Panc1 (cell line): ENCODE measurements around the gene PRPS1. TPM values are rescaled to one million over a fixed set of nuclear protein-coding genes. Genes with fewer than 3 reads are reported as not detected.

Experiments used
- ATAC-seq: fragments of 200-7000 bp; cut with Tn5 transposase; 2 replicates; pipeline ENCODE4 v1.9.1; 2020; ENCODE audit warnings: mild to moderate bottlenecking, moderate library complexity
- BruUV-seq: library from RNA; stranded (reverse); fragments of 400-500 nt; replicated peaks from 2 replicates; lab custom pipeline; 2021; lab: Mats Ljungman, UMichigan
- CTCF ChIA-PET: fragments of 300-600 bp; sonication (Branson Sonifier 250); formaldehyde crosslinking; loops from one replicate; lab custom pipeline; 2022; ENCODE audit warnings: antibody characterized with exemption; lab: Charles Lee
- POLR2A ChIA-PET: fragments of 300-600 bp; sonication (Branson Sonifier 250); formaldehyde crosslinking; loops from one replicate; lab custom pipeline; 2022; ENCODE audit warnings: antibody characterized with exemption; lab: Charles Lee
- DNase-seq: peaks from one replicate; pipeline ENCODE4 v3.0.0-alpha.2; 2010; ENCODE audit warnings: low read depth, low spot score
- H3K27ac ChIP-seq: 2 replicates; pipeline ENCODE4 v1.5.1; 2011; ENCODE audit warnings: mild to moderate bottlenecking, low read length, inconsistent platforms
- H3K27me3 ChIP-seq: fragments of 200-500 bp; sonication (Bioruptor generic); 2 replicates; pipeline ENCODE4 v1.6.0; 2014; ENCODE audit warnings: low read length, inconsistent platforms; ENCODE audit not compliant: control insufficient read depth, insufficient read depth
- H3K36me3 ChIP-seq: fragments of 200-500 bp; sonication (Bioruptor generic); 2 replicates; pipeline ENCODE4 v1.5.1; 2014; ENCODE audit warnings: inconsistent platforms, mild to moderate bottlenecking, low read length, moderate library complexity; ENCODE audit not compliant: control insufficient read depth, insufficient read depth
- H3K4me1 ChIP-seq: 2 replicates; pipeline ENCODE4 v1.5.1; 2011; ENCODE audit warnings: inconsistent platforms, mild to moderate bottlenecking, low read length, moderate library complexity; ENCODE audit not compliant: control insufficient read depth, insufficient read depth
- H3K4me3 ChIP-seq, 2 experiments: 2 replicates each; pipeline ENCODE4 v1.5.1; 2011 to 2012; ENCODE audit warnings: low read depth in 2 of 2, low read length in 2 of 2, mild to moderate bottlenecking in 2 of 2, inconsistent platforms in 1 of 2, moderate library complexity in 1 of 2
- H3K9me3 ChIP-seq: fragments of 200-500 bp; sonication (Bioruptor generic); 2 replicates; pipeline ENCODE4 v1.5.1; 2014; ENCODE audit warnings: low read depth, mild to moderate bottlenecking, inconsistent platforms, low read length, moderate library complexity; ENCODE audit not compliant: control insufficient read depth, insufficient read depth
- CTCF ChIP-seq: fragments of 450-650 bp; IDR thresholded peaks from 2 replicates; pipeline ENCODE4 v1.5.1; 2017; ENCODE audit warnings: mild to moderate bottlenecking
- POLR2AphosphoS5 ChIP-seq: IDR thresholded peaks from 2 replicates; pipeline ENCODE4 v1.6.1; 2012; ENCODE audit warnings: mild to moderate bottlenecking, low read depth, low read length, moderate library complexity
- REST ChIP-seq, 2 experiments: IDR thresholded peaks; 2 replicates each; pipeline ENCODE4 v1.6.1; 2011 to 2012; ENCODE audit warnings: low read depth in 2 of 2, control low read depth in 1 of 2, low read length in 1 of 2, mild to moderate bottlenecking in 1 of 2, moderate library complexity in 1 of 2; ENCODE audit not compliant: insufficient read depth in 1 of 2
- SIN3A ChIP-seq: IDR thresholded peaks from 2 replicates; pipeline ENCODE4 v1.6.1; 2012; ENCODE audit warnings: low read depth, mild to moderate bottlenecking, low read length, moderate library complexity, borderline replicate concordance; ENCODE audit not compliant: insufficient read depth
- TCF7L2 ChIP-seq: IDR thresholded peaks from 2 replicates; pipeline ENCODE4 v1.6.1; 2011; ENCODE audit warnings: mild to moderate bottlenecking, low read depth, low read length, inconsistent platforms
- in situ Hi-C: cut with HindIII; loops from 2 replicates; pipeline ENCODE4 v1.10.0; 2016; ENCODE audit warnings: low sequenced_read_pairs, low pct_unique_long_range_greater_than_20kb
- intact Hi-C: fragments of 100-400 bp; cut with micrococcal nuclease; formaldehyde crosslinking; loops from one replicate; pipeline ENCODE4 v1.10.0; 2022; ENCODE audit not compliant: unreplicated experiment
- total RNA-seq: library from RNA; stranded (reverse); gene quantifications from one replicate; pipeline ENCODE4 v1.2.1, GENCODE V29; 2021; ENCODE audit not compliant: unreplicated experiment

PRPS1 gene
- total RNA-seq, 1 experiment from 2014 or later: 152 TPM

GRCh38 chrX:107581923-107582322 lies 46.4 kb upstream of the PRPS1 start:
- TF ChIP-seq CTCF: no peak
- no peak for TF ChIP-seq SIN3A
- no peak for TF ChIP-seq REST (IDR thresholded peaks at IDR 0.05; ENCODE audit: insufficient read depth in 1 of 2, low read depth in 2 of 2, low read length in 1 of 2)
- no peak for TF ChIP-seq TCF7L2
- TF ChIP-seq POLR2AphosphoS5: no peak
- intact Hi-C loops: no loop called here
- ATAC-seq (no peak), DNase-seq (no peak)
- Histone ChIP-seq H3K36me3 (no peaks in the 10 kb centered on the region), H3K27me3 (no peaks in the 10 kb centered on the region), H3K9me3 (no peaks in the 10 kb centered on the region), H3K4me3 (no peak overlapping the region), H3K4me1 (no peaks in the 10 kb centered on the region), H3K27ac (no peak overlapping the region)
- in situ Hi-C loops: no loop called here
- POLR2A ChIA-PET: no interaction called here
- CTCF ChIA-PET: no interaction called here
- BruUV-seq: no TSS peak

- in situ Hi-C loops (no loop called here), intact Hi-C loops (no loop called here)
- ATAC-seq: no peak
- BruUV-seq: no TSS peak
- ChIA-PET POLR2A (no interaction called here), CTCF (no interaction called here)
- Histone ChIP-seq H3K27me3 (no peaks in the 10 kb centered on the region), H3K4me1 (no peaks in the 10 kb centered on the region), H3K4me3 (no peak overlapping the region), H3K27ac (no peak overlapping the region), H3K9me3 (no peaks in the 10 kb centered on the region), H3K36me3 (no peaks in the 10 kb centered on the region)
- DNase-seq: no peak
- no peak for TF ChIP-seq POLR2AphosphoS5
- TF ChIP-seq REST (IDR thresholded peaks at IDR 0.05; ENCODE audit: insufficient read depth in 1 of 2, low read depth in 2 of 2, low read length in 1 of 2): no peak
- no peak for TF ChIP-seq TCF7L2
- TF ChIP-seq CTCF: no peak
- no peak for TF ChIP-seq SIN3A
These were observed 39.1 kb upstream of the PRPS1 start for GRCh38 chrX:107589243-107589642.
